Prostate gland (tissue), 2 donors: Measurements from ENCODE around the gene MGAT4A.

Experiments used
- CTCF ChIP-seq, 4 experiments: fragments of 200-600 bp in 2 of 4; fragments of 450-650 bp in 2 of 4; sonication (generic) in 2 of 4; IDR thresholded peaks; 1 replicate in 3 of 4; 2 replicates in 1 of 4; pipeline ENCODE4 v1.5.1; 2016 to 2019; ENCODE audit warnings: antibody characterized with exemption in 4 of 4, mild to moderate bottlenecking in 2 of 4, moderate library complexity in 2 of 4
- POLR2AphosphoS5 ChIP-seq: sonication (generic); formaldehyde crosslinking; IDR thresholded peaks from one replicate; pipeline ENCODE4 v1.6.1; 2017; ENCODE audit warnings: antibody characterized with exemption

- TF ChIP-seq CTCF (IDR thresholded peaks at IDR 0.05), result no peak
- TF ChIP-seq POLR2AphosphoS5, result no peak
Measured at GRCh38 chr2:98727369-98728087, 3.4 kb downstream of the MGAT4A start.
